Tibial nerve (tissue), 4 donors: Measurements from ENCODE around the gene ADH7. TPM values are rescaled to one million over a fixed set of nuclear protein-coding genes. Genes with fewer than 3 reads are reported as not detected.
A peak's percentile ranks its signal among the peaks of the same experiment; 100 is the strongest.
"Not testable (repeated sequence)": the region's sequence is repeated elsewhere in the genome, so short reads cannot be mapped to it uniquely, and the experiment has no call there.

Experiments used
- DNase-seq, 2 donors: peaks; one replicate each; pipeline ENCODE4 v3.0.0-alpha.2; 2019; ENCODE audit warnings: low spot score in 2 of 2
- H3K27ac ChIP-seq, 4 donors: fragments of 200-600 bp; sonication (generic) in 3 of 4; one replicate each; pipeline ENCODE4 v1.5.1; 2017 to 2019; ENCODE audit warnings: mild to moderate bottlenecking in 1 of 4
- H3K27me3 ChIP-seq, 2 donors: fragments of 200-600 bp; sonication (generic) in 1 of 2; one replicate each; pipeline versions ENCODE4 v1.5.1 to v1.6.0; 2017 to 2019
- H3K36me3 ChIP-seq, 3 donors: fragments of 200-600 bp; sonication (generic); one replicate each; pipeline ENCODE4 v1.5.1; 2018 to 2019
- H3K4me1 ChIP-seq, 4 donors: fragments of 200-600 bp; sonication (generic) in 3 of 4; one replicate each; pipeline ENCODE4 v1.5.1; 2017 to 2019
- H3K4me3 ChIP-seq, 4 donors: fragments of 200-600 bp; sonication (generic) in 3 of 4; one replicate each; pipeline ENCODE4 v1.5.1; 2017 to 2019; ENCODE audit warnings: mild to moderate bottlenecking in 1 of 4, moderate library complexity in 1 of 4
- H3K9me3 ChIP-seq, 4 donors: fragments of 200-600 bp; sonication (generic) in 3 of 4; one replicate each; pipeline ENCODE4 v1.5.1; 2017 to 2019
- CTCF ChIP-seq, 5 experiments: fragments of 200-600 bp in 3 of 5; fragments of 450-650 bp in 2 of 5; sonication (generic) in 3 of 5; IDR thresholded peaks; one replicate each; pipeline ENCODE4 v1.5.1; 2016 to 2019; ENCODE audit warnings: antibody characterized with exemption in 5 of 5, mild to moderate bottlenecking in 3 of 5, moderate library complexity in 2 of 5
- EP300 ChIP-seq, 2 donors: sonication (generic); formaldehyde crosslinking; IDR thresholded peaks; one replicate each; pipeline ENCODE4 v1.6.1; 2017; ENCODE audit warnings: antibody characterized with exemption in 2 of 2, mild to moderate bottlenecking in 1 of 2
- POLR2A ChIP-seq, 2 donors: fragments of 450-650 bp; IDR thresholded peaks; one replicate each; pipeline ENCODE4 v1.6.1; 2017; ENCODE audit warnings: antibody characterized with exemption in 2 of 2, mild to moderate bottlenecking in 2 of 2, moderate library complexity in 2 of 2
- WGBS, 2 donors: methylation state at CpG; one replicate each; pipeline ENCODE4 v1.1.5; 2018; 5-methylcytosine and 5-hydroxymethylcytosine counted together
- total RNA-seq, 4 donors: library from RNA; depleted of rRNA; stranded (reverse); fragments of >200 nt; gene quantifications; one replicate each; pipeline ENCODE4 v1.1.0, GENCODE V29; 2016

The ADH7 gene
- total RNA-seq, 4 donors from 2014 or later: not detected

GRCh38 chr4:99430106-99430505 lies 5.0 kb downstream of the ADH7 start:
- DNase-seq: no peak
- no peaks in the 10 kb centered on the region for H3K9me3 ChIP-seq
- no peaks in the 10 kb centered on the region for H3K36me3 ChIP-seq
- no peaks in the 10 kb centered on the region for H3K27me3 ChIP-seq
- TF ChIP-seq CTCF (IDR thresholded peaks at IDR 0.05): no peak
- no peak overlapping the region for H3K27ac ChIP-seq
- H3K4me1 ChIP-seq: no peaks in the 10 kb centered on the region
- no peak overlapping the region for H3K4me3 ChIP-seq

- Histone ChIP-seq H3K4me1 (no peaks in the 10 kb centered on the region), H3K27me3 (no peaks in the 10 kb centered on the region), H3K36me3 (no peaks in the 10 kb centered on the region), H3K27ac (no peak overlapping the region), H3K4me3 (no peak overlapping the region), H3K9me3 (no peaks in the 10 kb centered on the region)
- TF ChIP-seq CTCF (IDR thresholded peaks at IDR 0.05) (no peak), POLR2A (IDR thresholded peaks at IDR 0.05) (no peak), EP300 (IDR thresholded peaks at IDR 0.05) (no peak)
- 62 to 84% methylated on average over 2 of the region's 2 CpGs for WGBS, 2 donors
- DNase-seq: no peak
These were observed 18.0 kb downstream of the ADH7 start for GRCh38 chr4:99417125-99417524.

GRCh38 chr4:99415762-99416161 lies 19.4 kb downstream of the ADH7 start:
- WGBS, 2 donors: 71 to 72% methylated on average over 8 of the region's 8 CpGs
- not testable (repeated sequence) for H3K4me1 ChIP-seq, H3K27ac ChIP-seq, H3K27me3 ChIP-seq, H3K36me3 ChIP-seq, H3K4me3 ChIP-seq, H3K9me3 ChIP-seq, DNase-seq

- H3K27ac ChIP-seq, H3K36me3 ChIP-seq, DNase-seq, H3K4me3 ChIP-seq, H3K4me1 ChIP-seq, H3K9me3 ChIP-seq, H3K27me3 ChIP-seq: not testable (repeated sequence)
- WGBS, 2 donors: 76 to 83% methylated on average over 3 of the region's 3 CpGs
These were observed 20.2 kb downstream of the ADH7 start for GRCh38 chr4:99414902-99415301.

GRCh38 chr4:99414401-99414800 lies 20.7 kb downstream of the ADH7 start:
- H3K36me3 ChIP-seq: no peaks in the 10 kb centered on the region
- TF ChIP-seq EP300 (IDR thresholded peaks at IDR 0.05) (peak in 1 of 2 donors; percentile 10), CTCF (IDR thresholded peaks at IDR 0.05) (no peak), POLR2A (IDR thresholded peaks at IDR 0.05) (no peak)
- no peak overlapping the region for H3K4me3 ChIP-seq
- no peak for DNase-seq
- H3K27ac ChIP-seq: no peak overlapping the region
- H3K9me3 ChIP-seq: no peaks in the 10 kb centered on the region
- no peaks in the 10 kb centered on the region for H3K27me3 ChIP-seq
- H3K4me1 ChIP-seq: no peaks in the 10 kb centered on the region

- no peak for TF ChIP-seq POLR2A (IDR thresholded peaks at IDR 0.05)
- TF ChIP-seq CTCF (IDR thresholded peaks at IDR 0.05): no peak
- no peak for TF ChIP-seq EP300 (IDR thresholded peaks at IDR 0.05)
- WGBS, 2 donors: 59 to 70% methylated on average over 4 of the region's 4 CpGs
These were observed 22.0 kb downstream of the ADH7 start for GRCh38 chr4:99413140-99413539.

More at GRCh38 chr4:99413140-99413539, 22.0 kb downstream of the ADH7 start:
- no peaks in the 10 kb centered on the region for H3K4me1 ChIP-seq
- no peak overlapping the region for H3K4me3 ChIP-seq
- no peak for DNase-seq
- no peak overlapping the region for H3K27ac ChIP-seq
- H3K9me3 ChIP-seq: no peaks in the 10 kb centered on the region
- H3K27me3 ChIP-seq: no peaks in the 10 kb centered on the region
- no peaks in the 10 kb centered on the region for H3K36me3 ChIP-seq
